WTC11 (cell line): ENCODE measurements around the gene PLEKHF1.

Source experiments
- ESRRA ChIP-seq: sonication (generic); formaldehyde crosslinking; IDR thresholded peaks from 2 replicates; pipeline ENCODE4 v1.8.1; 2022; ENCODE audit warnings: mild to moderate bottlenecking, missing genetic modification reagents, borderline replicate concordance
- TF ChIP-seq, protein P1 (sequence below): fragments of 200-600 bp; IDR thresholded peaks from 2 replicates; pipeline ENCODE4 v1.8.0; 2022; ENCODE audit warnings: antibody characterized with exemption
- TF ChIP-seq, protein P2 (sequence below): sonication (generic); formaldehyde crosslinking; IDR thresholded peaks from 2 replicates; pipeline ENCODE4 v1.8.1; 2022; ENCODE audit warnings: mild to moderate bottlenecking, missing genetic modification reagents, moderate library complexity, borderline replicate concordance
- TF ChIP-seq, protein P3 (sequence below): sonication (generic); formaldehyde crosslinking; IDR thresholded peaks from 2 replicates; pipeline ENCODE4 v1.8.1; 2022; ENCODE audit warnings: low read depth, missing genetic modification reagents, borderline replicate concordance

- TF ChIP-seq, protein P1, sequence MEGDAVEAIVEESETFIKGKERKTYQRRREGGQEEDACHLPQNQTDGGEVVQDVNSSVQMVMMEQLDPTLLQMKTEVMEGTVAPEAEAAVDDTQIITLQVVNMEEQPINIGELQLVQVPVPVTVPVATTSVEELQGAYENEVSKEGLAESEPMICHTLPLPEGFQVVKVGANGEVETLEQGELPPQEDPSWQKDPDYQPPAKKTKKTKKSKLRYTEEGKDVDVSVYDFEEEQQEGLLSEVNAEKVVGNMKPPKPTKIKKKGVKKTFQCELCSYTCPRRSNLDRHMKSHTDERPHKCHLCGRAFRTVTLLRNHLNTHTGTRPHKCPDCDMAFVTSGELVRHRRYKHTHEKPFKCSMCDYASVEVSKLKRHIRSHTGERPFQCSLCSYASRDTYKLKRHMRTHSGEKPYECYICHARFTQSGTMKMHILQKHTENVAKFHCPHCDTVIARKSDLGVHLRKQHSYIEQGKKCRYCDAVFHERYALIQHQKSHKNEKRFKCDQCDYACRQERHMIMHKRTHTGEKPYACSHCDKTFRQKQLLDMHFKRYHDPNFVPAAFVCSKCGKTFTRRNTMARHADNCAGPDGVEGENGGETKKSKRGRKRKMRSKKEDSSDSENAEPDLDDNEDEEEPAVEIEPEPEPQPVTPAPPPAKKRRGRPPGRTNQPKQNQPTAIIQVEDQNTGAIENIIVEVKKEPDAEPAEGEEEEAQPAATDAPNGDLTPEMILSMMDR: no peak
- TF ChIP-seq, protein P2, sequence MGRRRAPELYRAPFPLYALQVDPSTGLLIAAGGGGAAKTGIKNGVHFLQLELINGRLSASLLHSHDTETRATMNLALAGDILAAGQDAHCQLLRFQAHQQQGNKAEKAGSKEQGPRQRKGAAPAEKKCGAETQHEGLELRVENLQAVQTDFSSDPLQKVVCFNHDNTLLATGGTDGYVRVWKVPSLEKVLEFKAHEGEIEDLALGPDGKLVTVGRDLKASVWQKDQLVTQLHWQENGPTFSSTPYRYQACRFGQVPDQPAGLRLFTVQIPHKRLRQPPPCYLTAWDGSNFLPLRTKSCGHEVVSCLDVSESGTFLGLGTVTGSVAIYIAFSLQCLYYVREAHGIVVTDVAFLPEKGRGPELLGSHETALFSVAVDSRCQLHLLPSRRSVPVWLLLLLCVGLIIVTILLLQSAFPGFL (CRISPR knock-in tag): no peak
- TF ChIP-seq, protein P3, sequence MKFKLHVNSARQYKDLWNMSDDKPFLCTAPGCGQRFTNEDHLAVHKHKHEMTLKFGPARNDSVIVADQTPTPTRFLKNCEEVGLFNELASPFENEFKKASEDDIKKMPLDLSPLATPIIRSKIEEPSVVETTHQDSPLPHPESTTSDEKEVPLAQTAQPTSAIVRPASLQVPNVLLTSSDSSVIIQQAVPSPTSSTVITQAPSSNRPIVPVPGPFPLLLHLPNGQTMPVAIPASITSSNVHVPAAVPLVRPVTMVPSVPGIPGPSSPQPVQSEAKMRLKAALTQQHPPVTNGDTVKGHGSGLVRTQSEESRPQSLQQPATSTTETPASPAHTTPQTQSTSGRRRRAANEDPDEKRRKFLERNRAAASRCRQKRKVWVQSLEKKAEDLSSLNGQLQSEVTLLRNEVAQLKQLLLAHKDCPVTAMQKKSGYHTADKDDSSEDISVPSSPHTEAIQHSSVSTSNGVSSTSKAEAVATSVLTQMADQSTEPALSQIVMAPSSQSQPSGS (CRISPR knock-in tag): no peak
- no peak for TF ChIP-seq ESRRA (CRISPR knock-in tag)
Measured at GRCh38 chr19:29717051-29717450, 51.8 kb downstream of the PLEKHF1 start.
